ENCODE measurements around the gene TCHP.

Gene TCHP

DNA sequence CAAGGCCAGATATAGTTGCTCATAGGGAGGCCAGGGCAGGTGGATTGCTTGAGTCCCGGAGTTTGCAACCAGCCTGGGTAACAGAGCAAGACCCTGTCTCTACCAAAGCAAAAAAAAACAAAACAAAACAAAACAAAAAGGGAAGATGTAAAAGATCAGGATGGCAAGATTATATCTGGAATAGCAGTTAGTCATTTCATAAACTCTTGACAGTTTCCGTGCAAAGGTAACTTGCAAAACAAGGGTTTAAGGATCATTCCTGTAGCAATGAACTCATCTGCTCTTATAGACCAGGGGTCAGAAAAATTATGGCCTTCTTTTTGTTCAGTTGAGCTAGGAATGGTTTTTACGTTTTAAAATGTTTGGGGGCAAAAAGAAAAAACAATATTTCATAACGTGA, 66.5 kb downstream of the TCHP start:
- no peak for DNase-seq

GRCh38 chr12:109967383-109968031, 67.4 kb downstream of the TCHP start:
- DNase-seq = peak in 1 of 5 donors; percentile 22
